ENCODE results near the gene ZNF516.

The ZNF516 gene

GRCh38 chr18:76482971-76483691 is 11.9 kb downstream of the ZNF516 start:
- no peak overlapping the region for H3K4me3 ChIP-seq (ENCODE audit: control insufficient read depth, low read depth, low read length)
- no peak for DNase-seq (ENCODE audit: low read depth)
- TF ChIP-seq CTCF (IDR thresholded peaks at IDR 0.05; ENCODE audit: control insufficient read depth, insufficient read depth, low read depth, low read length, missing control alignments) = no peak

- no peak for TF ChIP-seq CTCF (IDR thresholded peaks at IDR 0.05; ENCODE audit: control insufficient read depth, insufficient read depth, low read depth, low read length, missing control alignments)
- H3K4me3 ChIP-seq (ENCODE audit: control insufficient read depth, low read depth, low read length) = no peak overlapping the region
- no peak for DNase-seq (ENCODE audit: low read depth)
Observed at GRCh38 chr18:76482267-76482666, 12.8 kb downstream of the ZNF516 start.

- DNase-seq (ENCODE audit: low read depth) = no peak
- peak; percentile 17 for TF ChIP-seq CTCF (IDR thresholded peaks at IDR 0.05; ENCODE audit: control insufficient read depth, insufficient read depth, low read depth, low read length, missing control alignments)
- H3K4me3 ChIP-seq (ENCODE audit: control insufficient read depth, low read depth, low read length) = no peak overlapping the region
Observed at GRCh38 chr18:76480913-76481312, 14.1 kb downstream of the ZNF516 start.

- H3K4me3 ChIP-seq (ENCODE audit: control insufficient read depth, low read depth, low read length) = no peak overlapping the region
- no peak for DNase-seq (ENCODE audit: low read depth)
- TF ChIP-seq CTCF (IDR thresholded peaks at IDR 0.05; ENCODE audit: control insufficient read depth, insufficient read depth, low read depth, low read length, missing control alignments) = no peak
Observed at GRCh38 chr18:76479351-76480238, 15.4 kb downstream of the ZNF516 start.

- no peak for TF ChIP-seq CTCF (IDR thresholded peaks at IDR 0.05; ENCODE audit: control insufficient read depth, insufficient read depth, low read depth, low read length, missing control alignments)
- peak; percentile 80 for DNase-seq (ENCODE audit: low read depth)
- H3K4me3 ChIP-seq (ENCODE audit: control insufficient read depth, low read depth, low read length) = peak overlapping the region; percentile 26
Observed at GRCh38 chr18:76476665-76477561, 18.1 kb downstream of the ZNF516 start.
